Esophagus squamous epithelium (tissue), 4 donors: Measurements from ENCODE around the gene KCNAB2.

ENCODE experiments used
- CTCF ChIP-seq, 6 experiments: fragments of 450-650 bp in 4 of 6; fragments of 200-600 bp in 2 of 6; sonication (generic) in 2 of 6; IDR thresholded peaks; one replicate each; pipeline ENCODE4 v1.5.1; 2016 to 2019; ENCODE audit warnings: antibody characterized with exemption in 6 of 6, mild to moderate bottlenecking in 4 of 6, moderate library complexity in 4 of 6
- POLR2A ChIP-seq, 4 donors: fragments of 450-650 bp; IDR thresholded peaks; one replicate each; pipeline ENCODE4 v1.6.1; 2017; ENCODE audit warnings: antibody characterized with exemption in 4 of 4, mild to moderate bottlenecking in 4 of 4, moderate library complexity in 3 of 4

- TF ChIP-seq CTCF (IDR thresholded peaks at IDR 0.05) (no peak), POLR2A (IDR thresholded peaks at IDR 0.05) (no peak)
These were observed 46.5 kb downstream of the KCNAB2 start for GRCh38 chr1:6092211-6092610.
